H1 (cell line): Measurements from ENCODE around the gene OR2T34. TPM values are rescaled to one million over a fixed set of nuclear protein-coding genes. Genes with fewer than 3 reads are reported as not detected.

Experiments
- CTCF ChIA-PET: fragments of 300-600 bp; sonication (Branson Sonifier 250); formaldehyde crosslinking; loops from one replicate; lab custom pipeline; 2021; ENCODE audit not compliant: partially characterized antibody; lab: Charles Lee
- POLR2A ChIA-PET: fragments of 300-600 bp; sonication (Branson Sonifier 250); formaldehyde crosslinking; loops from one replicate; lab custom pipeline; 2021; ENCODE audit warnings: inconsistent platforms; ENCODE audit not compliant: partially characterized antibody; lab: Charles Lee
- DNase-seq, 2 experiments: peaks; one replicate each; pipeline versions ENCODE4 v3.0.0 to v3.0.0-alpha.2; 2010 to 2022; ENCODE audit warnings: low spot score in 2 of 2, low read depth in 1 of 2, mixed read lengths in 1 of 2
- FAIRE-seq: peaks from 2 replicates; lab custom pipeline; 2011; peaks lifted over from hg19 to GRCh38; lab: Jason Lieb, UNC
- H2AFZ ChIP-seq: 2 replicates; pipeline ENCODE4 v1.8.1; 2012; ENCODE audit warnings: low read length, inconsistent platforms
- H2AK5ac ChIP-seq: 2 replicates; pipeline ENCODE4 v1.6.1; 2013; ENCODE audit warnings: low read depth, low read length
- H2BK120ac ChIP-seq: replicated peaks from 2 replicates; pipeline ENCODE3; 2013; ENCODE audit warnings: low read depth, low read length, inconsistent platforms
- H2BK12ac ChIP-seq: 2 replicates; pipeline ENCODE4 v1.6.1; 2013; ENCODE audit warnings: low read depth, low read length
- H2BK15ac ChIP-seq: 2 replicates; pipeline ENCODE4 v1.6.1; 2013; ENCODE audit warnings: low read length
- H2BK20ac ChIP-seq: 2 replicates; pipeline ENCODE4 v1.6.1; 2013; ENCODE audit warnings: low read length
- H2BK5ac ChIP-seq: 2 replicates; pipeline ENCODE4 v1.6.1; 2013; ENCODE audit warnings: low read depth, low read length
- H3K14ac ChIP-seq: 2 replicates; pipeline ENCODE4 v1.6.1; 2013; ENCODE audit warnings: inconsistent platforms; ENCODE audit not compliant: insufficient read length
- H3K18ac ChIP-seq: 2 replicates; pipeline ENCODE4 v1.6.1; 2013; ENCODE audit warnings: low read length; ENCODE audit errors: extremely low read depth
- H3K23ac ChIP-seq: 2 replicates; pipeline ENCODE4 v1.6.1; 2013; ENCODE audit warnings: inconsistent platforms; ENCODE audit not compliant: insufficient read length
- H3K23me2 ChIP-seq: 2 replicates; pipeline ENCODE4 v1.6.1; 2013; ENCODE audit warnings: low read depth, low read length
- H3K27ac ChIP-seq: 2 replicates; pipeline ENCODE4 v1.6.1; 2011; ENCODE audit warnings: low read depth, low read length, inconsistent platforms
- H3K27me3 ChIP-seq, 4 experiments: replicated peaks in 1 of 4; 1 replicate in 1 of 4; 2 replicates in 3 of 4; pipeline versions ENCODE4 v1.6.1 to v1.8.1; 2011 to 2013; ENCODE audit warnings: low read length in 3 of 4, mild to moderate bottlenecking in 3 of 4, inconsistent platforms in 2 of 4, mixed read lengths in 2 of 4, moderate library complexity in 1 of 4; ENCODE audit not compliant: control insufficient read depth in 3 of 4, insufficient read depth in 3 of 4; ENCODE audit errors: extremely low read depth in 1 of 4
- H3K36me3 ChIP-seq, 4 experiments: 2 replicates each; pipeline versions ENCODE4 v1.6.1 to v1.8.1; 2011 to 2013; ENCODE audit warnings: mild to moderate bottlenecking in 4 of 4, low read length in 3 of 4, moderate library complexity in 2 of 4, control low read depth in 1 of 4, inconsistent platforms in 1 of 4; ENCODE audit not compliant: insufficient read depth in 4 of 4, control insufficient read depth in 2 of 4
- H3K4ac ChIP-seq: replicated peaks from 2 replicates; pipeline ENCODE3; 2013; ENCODE audit warnings: low read length, low read depth, mixed read lengths, inconsistent platforms; ENCODE audit not compliant: insufficient read length
- H3K4me1 ChIP-seq, 4 experiments: replicated peaks in 1 of 4; 1 replicate in 1 of 4; 2 replicates in 3 of 4; pipeline versions ENCODE4 v1.6.1 to v1.8.1; 2011 to 2013; ENCODE audit warnings: low read length in 3 of 4, inconsistent platforms in 2 of 4, mixed read lengths in 1 of 4; ENCODE audit not compliant: insufficient read depth in 4 of 4, control insufficient read depth in 3 of 4
- H3K4me2 ChIP-seq, 2 experiments: 2 replicates each; pipeline versions ENCODE4 v1.6.1 to v1.8.1; 2011 to 2013; ENCODE audit warnings: low read depth in 2 of 2, low read length in 2 of 2, control low read depth in 1 of 2, inconsistent platforms in 1 of 2, mild to moderate bottlenecking in 1 of 2; ENCODE audit not compliant: insufficient read depth in 1 of 2
- H3K4me3 ChIP-seq, 4 experiments: fragments of 200-600, 300-600 bp in 1 of 4; sonication (generic), shearing (Covaris generic), sonication (Bioruptor Twin) in 1 of 4; 2 replicates each; pipeline versions ENCODE4 v1.5.1 to v1.8.1; 2011 to 2016; ENCODE audit warnings: low read length in 4 of 4, low read depth in 3 of 4, control low read depth in 2 of 4, inconsistent platforms in 2 of 4, mild to moderate bottlenecking in 2 of 4, mixed read lengths in 1 of 4, moderate library complexity in 1 of 4; ENCODE audit not compliant: insufficient read depth in 2 of 4; ENCODE audit errors: extremely low read depth in 1 of 4
- H3K56ac ChIP-seq: replicated peaks from 2 replicates; pipeline ENCODE3; 2013; ENCODE audit warnings: low read depth, mild to moderate bottlenecking, mixed read lengths, low read length, inconsistent platforms; ENCODE audit not compliant: insufficient read length
- H3K79me1 ChIP-seq: 2 replicates; pipeline ENCODE4 v1.6.1; 2013; ENCODE audit warnings: low read depth, low read length, control low read depth
- H3K79me2 ChIP-seq, 2 experiments: 2 replicates each; pipeline versions ENCODE4 v1.6.1 to v1.8.1; 2012 to 2013; ENCODE audit warnings: low read length in 2 of 2, mild to moderate bottlenecking in 2 of 2, inconsistent platforms in 1 of 2; ENCODE audit not compliant: insufficient read depth in 2 of 2, control insufficient read depth in 1 of 2
- H3K9ac ChIP-seq, 4 experiments: replicated peaks in 1 of 4; 1 replicate in 1 of 4; 2 replicates in 3 of 4; pipeline versions ENCODE4 v1.6.1 to v1.8.1; 2011 to 2013; ENCODE audit warnings: low read depth in 3 of 4, low read length in 3 of 4, control low read depth in 2 of 4, mild to moderate bottlenecking in 2 of 4, moderate library complexity in 2 of 4, inconsistent platforms in 1 of 4; ENCODE audit errors: extremely low read depth in 1 of 4
- H3K9me3 ChIP-seq, 2 experiments: 2 replicates each; pipeline versions ENCODE4 v1.6.1 to v1.8.1; 2012 to 2013; ENCODE audit warnings: mild to moderate bottlenecking in 2 of 2, moderate library complexity in 2 of 2, control low read depth in 1 of 2, inconsistent platforms in 1 of 2, low read depth in 1 of 2, low read length in 1 of 2, mixed read lengths in 1 of 2; ENCODE audit not compliant: insufficient read depth in 2 of 2
- H4K20me1 ChIP-seq, 2 experiments: replicated peaks in 1 of 2; 2 replicates each; pipeline versions ENCODE3 to v1.8.1; 2011 to 2013; ENCODE audit warnings: inconsistent platforms in 2 of 2, low read length in 2 of 2, mild to moderate bottlenecking in 1 of 2; ENCODE audit not compliant: insufficient read depth in 2 of 2, control insufficient read depth in 1 of 2
- H4K5ac ChIP-seq: 2 replicates; pipeline ENCODE4 v1.6.1; 2013; ENCODE audit warnings: low read length, low read depth, mixed read lengths, inconsistent platforms; ENCODE audit not compliant: insufficient read length
- H4K8ac ChIP-seq: 2 replicates; pipeline ENCODE4 v1.8.0; 2013; ENCODE audit warnings: mild to moderate bottlenecking, moderate library complexity, low read length, inconsistent platforms; ENCODE audit not compliant: insufficient read depth; ENCODE audit errors: extremely low read depth
- H4K91ac ChIP-seq: replicated peaks from 2 replicates; pipeline ENCODE3; 2013; ENCODE audit warnings: low read length, mixed read lengths, inconsistent platforms; ENCODE audit not compliant: insufficient read length
- BRCA1 ChIP-seq: IDR thresholded peaks from 2 replicates; pipeline ENCODE4 v1.6.1; 2012; ENCODE audit warnings: low read depth, low read length, improper control_type of control experiment
- CEBPB ChIP-seq: IDR thresholded peaks from 2 replicates; pipeline ENCODE4 v1.6.1; 2012; ENCODE audit warnings: low read depth, low read length
- CTCF ChIP-seq, 3 experiments: IDR thresholded peaks; 1 replicate in 2 of 3; 2 replicates in 1 of 3; pipeline versions ENCODE4 v1.5.1 to v1.6.1; 2011; ENCODE audit warnings: low read length in 3 of 3, mild to moderate bottlenecking in 3 of 3, inconsistent platforms in 2 of 3, low read depth in 1 of 3, moderate library complexity in 1 of 3; ENCODE audit not compliant: insufficient read depth in 1 of 3; ENCODE audit errors: control extremely low read depth in 1 of 3
- HDAC6 ChIP-seq: IDR thresholded peaks from one replicate; pipeline ENCODE4 v1.7.1; 2012; ENCODE audit warnings: low read depth, mild to moderate bottlenecking, inconsistent platforms, low read length, moderate library complexity
- JUND ChIP-seq: IDR thresholded peaks from 2 replicates; pipeline ENCODE4 v1.6.1; 2011; ENCODE audit warnings: mild to moderate bottlenecking, improper control_type of control experiment, low read length
- POLR2AphosphoS5 ChIP-seq: IDR thresholded peaks from 2 replicates; pipeline ENCODE4 v1.6.1; 2011; ENCODE audit warnings: low read depth, low read length
- POU5F1 ChIP-seq: IDR thresholded peaks from 2 replicates; pipeline ENCODE4 v1.6.1; 2011; ENCODE audit warnings: low read depth, mild to moderate bottlenecking, low read length, moderate library complexity
- RBBP5 ChIP-seq: IDR thresholded peaks from 2 replicates; pipeline ENCODE4 v1.7.1; 2012; ENCODE audit warnings: low read depth, mild to moderate bottlenecking, inconsistent platforms, low read length, moderate library complexity, borderline replicate concordance
- SIRT6 ChIP-seq: IDR thresholded peaks from one replicate; pipeline ENCODE4 v1.7.1; 2012; ENCODE audit warnings: low read length, inconsistent platforms
- SP1 ChIP-seq: IDR thresholded peaks from 2 replicates; pipeline ENCODE4 v1.6.1; 2011; ENCODE audit warnings: low read depth, low read length
- TAF7 ChIP-seq: optimal IDR thresholded peaks from 2 replicates; pipeline ENCODE3; 2011; ENCODE audit warnings: low read depth, mild to moderate bottlenecking, inconsistent platforms, low read length, moderate library complexity, borderline replicate concordance
- TEAD4 ChIP-seq: IDR thresholded peaks from 2 replicates; pipeline ENCODE4 v1.6.1; 2012; ENCODE audit warnings: low read depth, low read length, inconsistent platforms, mixed read lengths
- WGBS, 2 experiments: shearing (Covaris generic) in 1 of 2; methylation state at CpG; one replicate each; pipeline versions ENCODE4 v1.1.6 to v1.1.7; 2013 to 2015; ENCODE audit warnings: low lambda C conversion rate in 2 of 2, mixed read lengths in 2 of 2, inconsistent platforms in 1 of 2, low coverage in 1 of 2, missing lambda C conversion rate in 1 of 2; ENCODE audit not compliant: insufficient replicate concordance in 2 of 2, insufficient coverage in 1 of 2, insufficient read length in 1 of 2; ENCODE audit errors: extremely low coverage in 1 of 2, missing lambda C conversion rate in 1 of 2; 5-methylcytosine and 5-hydroxymethylcytosine counted together
- polyA plus RNA-seq, 7 experiments: library from polyadenylated mRNA; depleted of rRNA in 3 of 7; stranded (reverse) in 5 of 7; unstranded in 2 of 7; fragments of >200 nt in 5 of 7; fragments of 200-250 nt in 2 of 7; gene quantifications; 1 replicate in 5 of 7; 2 replicates in 1 of 7; 4 replicates in 1 of 7; pipeline versions ENCODE4 v1.2.1 to v1.2.3, GENCODE V29; 2011 to 2013; ENCODE audit warnings: missing spikeins in 2 of 7, mixed read lengths in 2 of 7
- total RNA-seq: library from RNA; stranded (reverse); fragmentation: NEBNext Ultra II Directional; extraction: Animal tissue kit (Norgen Biotek cat#: 25700); gene quantifications from 2 replicates; pipeline ENCODE4 v1.2.1, GENCODE V29; 2021
- TF ChIP-seq, protein P1 (sequence below): IDR thresholded peaks from 2 replicates; pipeline ENCODE4 v1.6.1; 2012; ENCODE audit warnings: inconsistent platforms

Gene OR2T34
- total and polyA plus RNA-seq, 2 of the 8 experiments (the other 6 are each of a cell fraction or from before 2014, with no cell fraction given), result not detected

DNA sequence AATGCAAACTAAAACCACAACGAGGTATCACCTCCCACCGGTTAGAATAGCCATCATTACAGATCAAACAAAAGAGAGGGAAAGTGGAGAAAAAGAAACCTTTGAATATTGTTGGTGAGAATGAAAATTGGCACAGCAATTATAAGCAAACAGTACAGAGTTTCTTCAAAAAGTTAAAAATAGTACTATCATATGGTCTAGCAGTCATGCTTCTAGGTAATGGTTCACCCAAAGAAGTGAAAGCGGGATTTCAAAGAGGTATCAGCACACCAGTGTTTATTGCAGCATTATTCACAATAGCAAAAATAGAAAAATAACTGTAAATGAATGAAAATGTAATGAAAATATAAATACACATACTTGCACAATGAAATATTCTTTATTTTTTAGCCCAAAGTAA, 14.8 kb upstream of the OR2T34 start:
- H3K4me1 ChIP-seq, result no peaks in the 10 kb centered on the region
- no peaks in the 10 kb centered on the region for H3K27me3 ChIP-seq
- H3K23me2 ChIP-seq, result no peaks in the 10 kb centered on the region
- no peak overlapping the region for H3K23ac ChIP-seq
- H2AK5ac ChIP-seq, result no peak overlapping the region
- no peak overlapping the region for H4K8ac ChIP-seq
- ChIA-PET POLR2A (no interaction called here), CTCF (no interaction called here)
- H3K4me3 ChIP-seq, result no peak overlapping the region
- no peaks in the 10 kb centered on the region for H3K79me2 ChIP-seq
- H2BK120ac ChIP-seq, result no peak overlapping the region
- no peak overlapping the region for H2AFZ ChIP-seq
- no peak overlapping the region for H3K9ac ChIP-seq
- H4K5ac ChIP-seq, result no peak overlapping the region
- no peak overlapping the region for H2BK20ac ChIP-seq
- DNase-seq, result no peak
- no peak overlapping the region for H2BK5ac ChIP-seq
- H3K36me3 ChIP-seq, result no peaks in the 10 kb centered on the region
- 76% methylated on average over 3 of the region's 3 CpGs; no CpG with 5 or more reads in 1 of the 2 experiments for WGBS, 2 experiments
- H3K27ac ChIP-seq, result no peak overlapping the region
- no peak overlapping the region for H3K14ac ChIP-seq
- peaks cover 39 to 59% of the 10 kb centered on the region in 2 experiments for H3K9me3 ChIP-seq
- no peak overlapping the region for H3K18ac ChIP-seq
- no peak overlapping the region for H3K4ac ChIP-seq
- no peaks in the 10 kb centered on the region for H4K20me1 ChIP-seq
- no peak overlapping the region for H2BK15ac ChIP-seq
- H3K79me1 ChIP-seq, result no peaks in the 10 kb centered on the region
- no peak for FAIRE-seq
- no peak overlapping the region for H4K91ac ChIP-seq
- H2BK12ac ChIP-seq, result no peak overlapping the region
- H3K4me2 ChIP-seq, result no peak overlapping the region
- H3K56ac ChIP-seq, result no peak overlapping the region
- TF ChIP-seq, protein P1, sequence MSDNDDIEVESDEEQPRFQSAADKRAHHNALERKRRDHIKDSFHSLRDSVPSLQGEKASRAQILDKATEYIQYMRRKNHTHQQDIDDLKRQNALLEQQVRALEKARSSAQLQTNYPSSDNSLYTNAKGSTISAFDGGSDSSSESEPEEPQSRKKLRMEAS, result no peak
- TF ChIP-seq JUND, result no peak
- no peak for TF ChIP-seq TEAD4
- TF ChIP-seq SP1, result no peak
- TF ChIP-seq TAF7, result no peak
- TF ChIP-seq CTCF (IDR thresholded peaks at IDR 0.05; ENCODE audit: control extremely low read depth in 1 of 3, insufficient read depth in 1 of 3, low read depth in 1 of 3, low read length in 3 of 3), result no peak
- no peak for TF ChIP-seq POU5F1
- TF ChIP-seq BRCA1, result no peak
- TF ChIP-seq SIRT6, result no peak
- TF ChIP-seq RBBP5, result no peak
- no peak for TF ChIP-seq POLR2AphosphoS5
- TF ChIP-seq HDAC6, result no peak
- no peak for TF ChIP-seq CEBPB
